Fibroblast of lung (primary cell): ENCODE results near the gene GSE1. TPM values are rescaled to one million over a fixed set of nuclear protein-coding genes. Genes with fewer than 3 reads are reported as not detected.
A peak's percentile ranks its signal among the peaks of the same experiment; 100 is the strongest.

ENCODE experiments used
- DNase-seq, 2 donors: peaks; one replicate each; pipeline versions ENCODE4 v3.0.0 to v3.0.0-alpha.2; 2010; ENCODE audit warnings: low read depth in 2 of 2
- H2AFZ ChIP-seq: 2 replicates; pipeline ENCODE4 v1.5.1; 2012; ENCODE audit warnings: low read length, control low read depth, inconsistent platforms
- H3K27ac ChIP-seq: 2 replicates; pipeline ENCODE4 v1.5.1; 2011; ENCODE audit warnings: low read length, control low read depth; ENCODE audit not compliant: insufficient read depth
- H3K27me3 ChIP-seq: 2 replicates; pipeline ENCODE4 v1.5.1; 2011; ENCODE audit warnings: mild to moderate bottlenecking, low read length; ENCODE audit not compliant: control insufficient read depth, insufficient read depth
- H3K36me3 ChIP-seq: 2 replicates; pipeline ENCODE4 v1.5.1; 2011; ENCODE audit warnings: low read length; ENCODE audit not compliant: control insufficient read depth, insufficient read depth
- H3K4me1 ChIP-seq: 2 replicates; pipeline ENCODE4 v1.5.1; 2011; ENCODE audit warnings: low read length; ENCODE audit not compliant: control insufficient read depth, insufficient read depth; ENCODE audit errors: extremely low read depth
- H3K4me2 ChIP-seq: 2 replicates; pipeline ENCODE4 v1.5.1; 2011; ENCODE audit warnings: low read length, control low read depth; ENCODE audit not compliant: insufficient read depth; ENCODE audit errors: extremely low read depth
- H3K4me3 ChIP-seq, 4 experiments: fragments of 200-600 bp in 1 of 4; sonication (generic) in 1 of 4; replicated peaks in 1 of 4; 2 replicates each; pipeline ENCODE4 v1.5.1; 2011 to 2016; ENCODE audit warnings: low read length in 4 of 4, low read depth in 3 of 4, mild to moderate bottlenecking in 3 of 4, control low read depth in 2 of 4, inconsistent platforms in 1 of 4, mixed read lengths in 1 of 4; ENCODE audit not compliant: insufficient read depth in 1 of 4; ENCODE audit errors: control extremely low read depth in 1 of 4
- H3K79me2 ChIP-seq: 2 replicates; pipeline ENCODE4 v1.5.1; 2012; ENCODE audit warnings: mild to moderate bottlenecking, low read length, inconsistent platforms; ENCODE audit not compliant: control insufficient read depth, insufficient read depth
- H3K9ac ChIP-seq: 2 replicates; pipeline ENCODE4 v1.5.1; 2011; ENCODE audit warnings: mild to moderate bottlenecking, low read length, control low read depth; ENCODE audit not compliant: insufficient read depth
- H3K9me3 ChIP-seq: 2 replicates; pipeline ENCODE4 v1.5.1; 2012; ENCODE audit warnings: low read depth, low read length; ENCODE audit not compliant: control insufficient read depth, insufficient read depth
- H4K20me1 ChIP-seq: 2 replicates; pipeline ENCODE4 v1.5.1; 2011; ENCODE audit warnings: low read length; ENCODE audit not compliant: control insufficient read depth, insufficient read depth; ENCODE audit errors: extremely low read depth
- EZH2 ChIP-seq: IDR thresholded peaks from 2 replicates; pipeline ENCODE4 v1.5.1; 2012; ENCODE audit warnings: low read length, control low read depth, mild to moderate bottlenecking; ENCODE audit errors: missing control alignments
- polyA plus RNA-seq, 2 donors: library from polyadenylated mRNA; depleted of rRNA in 1 of 2; stranded (reverse) in 1 of 2; unstranded in 1 of 2; fragments of >200 nt; gene quantifications; 2 replicates each; pipeline ENCODE4 v1.2.1, GENCODE V29; 2011 to 2012; ENCODE audit warnings: missing spikeins in 1 of 2
- total RNA-seq: library from RNA; depleted of rRNA; stranded (reverse); fragments of >200 nt; gene quantifications from 2 replicates; pipeline ENCODE4 v1.2.1, GENCODE V29; 2014
- TF ChIP-seq, protein P1 (sequence below), 2 donors: IDR thresholded peaks in 1 of 2; conservative IDR thresholded peaks in 1 of 2; 1 replicate in 1 of 2; 2 replicates in 1 of 2; pipeline ENCODE4 v1.5.1; 2011 to 2012; ENCODE audit warnings: low read length in 2 of 2, control low read depth in 1 of 2, inconsistent platforms in 1 of 2, low read depth in 1 of 2, mild to moderate bottlenecking in 1 of 2

GSE1 gene
- total and polyA plus RNA-seq, 2 donors (not counting 1 experiment from before 2014, with no cell fraction given): 11.0 to 35.7 TPM

DNA sequence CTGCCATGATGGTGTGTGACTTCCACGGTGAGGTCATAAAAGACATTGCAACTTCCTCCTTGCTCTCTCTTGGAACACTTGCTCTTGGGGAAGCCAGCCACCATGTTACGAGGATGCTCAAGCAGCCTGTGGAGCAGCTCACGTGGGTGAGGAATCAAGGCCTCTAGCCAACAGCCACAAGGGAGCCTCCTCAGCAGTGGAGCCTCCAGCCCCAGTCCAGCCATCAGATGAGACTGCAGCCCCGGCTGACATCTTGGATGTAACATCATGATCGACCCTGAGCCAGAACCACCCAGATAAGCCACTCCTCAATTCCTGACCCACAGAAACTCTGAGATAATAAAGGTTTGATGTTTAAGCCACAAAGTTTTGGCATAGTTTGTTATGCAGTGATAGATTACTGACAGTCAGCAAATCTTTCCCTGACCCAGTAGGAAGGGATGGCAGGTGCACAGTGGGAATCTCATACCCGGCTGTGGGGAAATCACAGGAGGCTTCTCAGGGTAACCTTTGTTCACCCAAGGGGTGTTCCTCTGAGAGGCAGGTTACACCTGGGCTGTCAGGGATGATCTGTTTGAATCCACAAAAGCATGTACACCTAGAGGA, 99.0 kb downstream of the GSE1 start:
- Histone ChIP-seq H2AFZ (no peak overlapping the region), H3K4me1 (peaks cover 2% of the 10 kb centered on the region), H3K79me2 (no peaks in the 10 kb centered on the region), H3K27ac (no peak overlapping the region), H3K9ac (no peak overlapping the region), H3K4me2 (no peak overlapping the region), H4K20me1 (no peaks in the 10 kb centered on the region), H3K27me3 (no peaks in the 10 kb centered on the region), H3K36me3 (peaks cover 2% of the 10 kb centered on the region), H3K9me3 (no peaks in the 10 kb centered on the region), H3K4me3 (no peak overlapping the region)
- no peak for TF ChIP-seq EZH2
- TF ChIP-seq, protein P1, sequence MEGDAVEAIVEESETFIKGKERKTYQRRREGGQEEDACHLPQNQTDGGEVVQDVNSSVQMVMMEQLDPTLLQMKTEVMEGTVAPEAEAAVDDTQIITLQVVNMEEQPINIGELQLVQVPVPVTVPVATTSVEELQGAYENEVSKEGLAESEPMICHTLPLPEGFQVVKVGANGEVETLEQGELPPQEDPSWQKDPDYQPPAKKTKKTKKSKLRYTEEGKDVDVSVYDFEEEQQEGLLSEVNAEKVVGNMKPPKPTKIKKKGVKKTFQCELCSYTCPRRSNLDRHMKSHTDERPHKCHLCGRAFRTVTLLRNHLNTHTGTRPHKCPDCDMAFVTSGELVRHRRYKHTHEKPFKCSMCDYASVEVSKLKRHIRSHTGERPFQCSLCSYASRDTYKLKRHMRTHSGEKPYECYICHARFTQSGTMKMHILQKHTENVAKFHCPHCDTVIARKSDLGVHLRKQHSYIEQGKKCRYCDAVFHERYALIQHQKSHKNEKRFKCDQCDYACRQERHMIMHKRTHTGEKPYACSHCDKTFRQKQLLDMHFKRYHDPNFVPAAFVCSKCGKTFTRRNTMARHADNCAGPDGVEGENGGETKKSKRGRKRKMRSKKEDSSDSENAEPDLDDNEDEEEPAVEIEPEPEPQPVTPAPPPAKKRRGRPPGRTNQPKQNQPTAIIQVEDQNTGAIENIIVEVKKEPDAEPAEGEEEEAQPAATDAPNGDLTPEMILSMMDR (conservative IDR thresholded peaks at IDR 0.05 in 1 of 2, IDR thresholded peaks at IDR 0.05 in 1 of 2; ENCODE audit: low read depth in 1 of 2, low read length in 2 of 2): no peak
- DNase-seq: no peak

DNA sequence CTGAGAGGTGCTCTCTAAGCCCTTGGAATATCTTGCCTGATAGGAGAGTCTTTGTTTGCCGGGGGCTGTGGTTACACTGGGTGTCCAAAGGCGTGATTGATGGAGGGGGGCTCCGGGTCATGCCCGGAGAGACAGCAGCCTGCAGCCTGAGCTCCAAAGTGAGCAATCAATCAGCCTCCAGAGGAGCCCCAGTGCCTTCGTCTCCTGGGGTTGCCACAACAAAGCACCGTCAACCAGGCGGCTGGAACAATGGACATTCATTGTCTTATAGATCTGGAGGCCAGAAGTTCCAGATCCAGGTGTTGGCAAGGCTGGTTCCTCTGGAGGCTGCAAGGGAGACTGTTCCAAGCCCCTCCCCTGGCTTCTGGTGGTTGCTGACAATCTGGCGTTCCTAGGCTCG, 99.7 kb downstream of the GSE1 start:
- Histone ChIP-seq H3K79me2 (no peaks in the 10 kb centered on the region), H2AFZ (no peak overlapping the region), H3K36me3 (peaks cover 2% of the 10 kb centered on the region), H3K4me2 (no peak overlapping the region), H3K27me3 (no peaks in the 10 kb centered on the region), H4K20me1 (no peaks in the 10 kb centered on the region), H3K4me1 (peaks cover 2% of the 10 kb centered on the region), H3K9me3 (no peaks in the 10 kb centered on the region), H3K27ac (no peak overlapping the region), H3K4me3 (no peak overlapping the region), H3K9ac (no peak overlapping the region)
- DNase-seq: no peak
- TF ChIP-seq, protein P1 (conservative IDR thresholded peaks at IDR 0.05 in 1 of 2, IDR thresholded peaks at IDR 0.05 in 1 of 2; ENCODE audit: low read depth in 1 of 2, low read length in 2 of 2): no peak
- no peak for TF ChIP-seq EZH2

DNA sequence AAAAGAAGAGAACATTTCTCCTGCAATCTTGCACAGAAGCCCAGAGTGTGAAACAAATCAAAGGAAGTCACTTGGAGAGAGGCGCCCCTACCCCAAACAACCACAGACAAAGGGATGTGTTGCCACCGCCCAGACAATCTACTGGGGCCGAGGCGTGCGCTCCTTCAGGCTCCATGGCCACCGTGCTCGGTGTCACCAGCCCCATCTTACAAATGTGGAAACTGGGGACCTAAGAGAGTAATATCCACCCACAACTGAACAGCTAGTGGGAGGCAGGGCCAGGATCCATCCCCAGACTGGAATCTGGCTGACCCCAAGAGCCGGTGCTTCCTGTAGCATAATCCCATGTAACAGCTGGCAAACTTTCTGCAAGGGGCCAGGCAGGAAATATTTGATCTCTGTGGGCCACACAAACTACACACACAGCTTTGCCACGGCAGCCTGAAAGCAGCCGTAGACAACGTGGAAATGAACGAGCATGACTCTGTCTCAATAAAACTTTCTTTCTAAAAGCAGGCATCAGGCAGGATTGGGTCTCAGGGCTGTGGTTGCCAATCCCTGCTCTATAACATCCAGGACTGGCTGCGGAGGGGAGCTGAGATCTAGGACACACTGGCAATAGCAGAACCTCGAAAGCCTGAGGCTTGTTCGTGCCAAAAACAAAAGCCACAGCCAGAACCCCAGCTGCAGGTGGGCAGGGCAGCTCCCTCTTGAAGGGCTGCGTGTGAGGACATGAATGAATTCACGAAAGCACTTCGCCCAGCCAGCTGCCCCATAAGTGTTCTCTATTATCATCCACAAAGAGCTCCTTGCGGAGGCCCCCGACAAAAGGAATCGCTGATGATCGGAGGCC, 102.3 kb downstream of the GSE1 start:
- H4K20me1 ChIP-seq: no peaks in the 10 kb centered on the region
- peak overlapping the region; percentile 46 for H3K4me2 ChIP-seq

More for the DNA sequence above, 102.3 kb downstream of the GSE1 start:
- Histone ChIP-seq H3K27me3 (no peaks in the 10 kb centered on the region), H3K9me3 (no peaks in the 10 kb centered on the region), H3K36me3 (no peaks in the 10 kb centered on the region), H3K79me2 (no peaks in the 10 kb centered on the region), H3K4me3 (no peak overlapping the region), H2AFZ (no peak overlapping the region), H3K4me1 (peaks cover 2% of the 10 kb centered on the region), H3K9ac (no peak overlapping the region), H3K27ac (no peak overlapping the region)
- DNase-seq: peak; percentile 23 to 33
- TF ChIP-seq EZH2: no peak
- TF ChIP-seq, protein P1 (conservative IDR thresholded peaks at IDR 0.05 in 1 of 2, IDR thresholded peaks at IDR 0.05 in 1 of 2; ENCODE audit: low read depth in 1 of 2, low read length in 2 of 2): no peak
